Fibroblast of skin of back (primary cell): ENCODE results near the gene C1orf105.
"Not testable (repeated sequence)": the region's sequence is repeated elsewhere in the genome, so short reads cannot be mapped to it uniquely, and the experiment has no call there.

Source experiments
- DNase-seq: peaks from one replicate; pipeline ENCODE4 v3.0.0-alpha.2; 2013

C1orf105 gene

GRCh38 chr1:172492421-172492820 is 71.9 kb downstream of the C1orf105 start:
- DNase-seq: no peak

GRCh38 chr1:172494166-172494565 is 73.7 kb downstream of the C1orf105 start:
- no peak for DNase-seq

DNA sequence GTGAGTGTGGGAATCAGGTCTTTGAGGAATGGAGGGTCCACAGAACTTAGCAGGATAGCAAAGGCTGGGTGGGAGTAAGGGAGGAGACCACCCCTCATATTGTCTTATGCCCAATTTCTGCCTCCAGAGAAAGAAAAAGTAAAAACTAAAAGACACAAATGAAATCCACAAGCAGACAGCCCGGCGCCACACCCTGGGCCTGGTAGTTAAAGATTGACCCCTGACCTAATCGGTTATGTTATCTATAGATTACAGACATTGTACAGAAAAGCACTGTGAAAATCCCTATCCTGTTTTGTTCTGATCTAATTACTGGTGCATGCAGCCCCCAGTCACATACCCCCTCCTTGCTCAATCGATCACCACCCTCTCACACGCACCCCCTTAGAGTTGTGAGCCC is 75.6 kb downstream of the C1orf105 start:
- DNase-seq: not testable (repeated sequence)

DNA sequence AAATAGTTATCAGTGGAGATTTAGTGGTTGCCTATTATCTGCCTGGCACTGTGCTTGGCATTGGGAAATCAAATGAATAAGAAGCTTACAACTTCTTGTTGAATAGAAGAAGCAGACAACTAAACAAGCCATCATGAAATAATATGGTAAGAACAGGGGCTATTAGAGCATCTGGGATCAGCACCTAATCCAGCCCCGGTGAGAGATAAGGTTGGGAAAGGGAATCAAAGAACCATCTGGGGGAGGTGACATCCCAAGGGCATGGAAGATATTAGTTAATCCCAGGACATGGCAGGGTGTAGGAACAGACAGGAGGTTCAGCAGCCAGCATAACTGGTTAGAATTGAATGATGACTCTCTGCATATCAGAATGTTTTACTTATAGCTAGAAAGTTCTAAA is 76.2 kb downstream of the C1orf105 start:
- DNase-seq: no peak

DNA sequence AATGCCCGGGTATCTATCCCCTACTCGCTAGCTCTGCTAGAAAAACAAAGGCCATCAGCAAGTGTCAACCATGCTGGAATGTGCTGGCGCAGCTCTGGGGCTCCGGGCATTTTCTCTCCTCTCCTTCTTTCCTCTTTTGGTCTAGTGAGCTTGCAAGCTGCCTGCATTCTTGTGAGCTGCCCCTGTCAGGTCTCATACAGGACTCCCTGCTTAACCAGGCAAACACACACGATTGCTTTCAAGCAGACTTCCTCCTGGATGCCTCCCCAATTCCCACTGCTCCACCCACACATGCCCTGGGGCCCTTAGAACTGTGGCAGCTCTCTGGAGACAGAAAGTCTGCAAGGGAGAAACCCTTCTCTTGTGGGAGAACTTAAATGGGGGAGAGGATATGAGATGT is 76.7 kb downstream of the C1orf105 start:
- DNase-seq: peak; percentile 23

- DNase-seq: no peak
These were observed 78.4 kb downstream of the C1orf105 start for GRCh38 chr1:172498857-172499256.

GRCh38 chr1:172499636-172500141 is 79.2 kb downstream of the C1orf105 start:
- DNase-seq: no peak

- no peak for DNase-seq
These were observed 79.7 kb downstream of the C1orf105 start for GRCh38 chr1:172500207-172500606.

GRCh38 chr1:172507741-172508140 is 87.3 kb downstream of the C1orf105 start:
- no peak for DNase-seq

DNA sequence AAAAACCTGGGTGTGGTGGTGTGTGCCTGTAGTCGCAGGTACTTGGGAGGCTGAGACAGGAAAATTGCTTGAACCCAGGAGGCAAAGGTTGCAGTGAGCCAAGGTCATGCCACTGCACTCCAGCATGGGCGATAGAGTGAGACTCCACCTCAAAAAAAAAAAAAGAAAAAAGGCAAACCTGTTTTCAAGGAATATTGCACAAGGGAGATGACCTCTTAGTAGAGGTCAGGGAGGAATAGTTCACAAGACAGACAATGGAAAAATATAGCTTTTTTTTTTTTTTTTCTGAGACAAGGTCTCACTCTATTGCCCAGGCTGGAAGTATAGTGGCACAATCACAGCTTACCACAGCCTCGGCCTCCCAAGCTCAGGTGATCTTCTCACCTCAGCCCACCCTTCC is 90.0 kb downstream of the C1orf105 start:
- DNase-seq: no peak

DNA sequence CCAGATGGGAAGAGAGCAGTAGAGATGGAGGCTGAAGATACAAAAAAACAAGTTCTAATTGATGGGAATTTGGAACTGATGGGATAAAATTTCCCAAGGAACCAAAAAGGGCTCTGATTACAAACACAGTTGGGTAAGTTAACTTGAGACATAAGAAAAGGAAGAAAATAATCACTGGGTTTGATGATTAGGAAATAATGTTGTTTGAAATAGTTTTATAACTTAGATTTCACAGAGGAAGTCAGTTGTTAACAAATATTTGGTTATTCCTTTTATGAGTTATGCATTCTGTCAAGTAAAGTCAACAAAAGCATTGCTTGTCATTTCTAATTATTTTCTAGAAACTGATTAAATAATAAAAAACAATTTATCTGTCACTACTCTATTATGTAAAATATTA is 92.1 kb downstream of the C1orf105 start:
- no peak for DNase-seq

GRCh38 chr1:172513479-172513878 is 93.0 kb downstream of the C1orf105 start:
- DNase-seq: no peak

- DNase-seq: no peak
These were observed 93.6 kb downstream of the C1orf105 start for GRCh38 chr1:172514108-172514507.

DNA sequence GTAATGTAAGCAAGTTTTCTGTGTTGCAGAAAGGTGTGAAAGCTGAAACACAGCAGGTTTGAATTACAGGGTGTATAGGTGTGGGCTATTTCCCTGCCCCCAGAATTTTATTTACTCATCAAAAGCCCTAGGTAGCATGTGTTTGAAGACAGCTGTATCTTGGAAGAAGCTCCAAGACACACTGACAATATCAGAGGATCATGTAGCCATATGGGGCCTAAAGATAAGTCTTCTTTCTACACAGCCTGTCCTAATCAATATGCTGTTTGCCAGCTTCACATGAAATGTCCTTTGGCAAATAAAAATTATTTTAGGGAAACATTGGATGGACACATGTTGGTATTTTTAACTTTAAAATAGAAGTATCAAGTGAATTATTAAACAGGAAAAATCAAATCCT is 95.0 kb downstream of the C1orf105 start:
- no peak for DNase-seq

- no peak for DNase-seq
These were observed 95.4 kb downstream of the C1orf105 start for GRCh38 chr1:172515927-172516326.

GRCh38 chr1:172517081-172517480 is 96.6 kb downstream of the C1orf105 start:
- no peak for DNase-seq

GRCh38 chr1:172517545-172517944 is 97.1 kb downstream of the C1orf105 start:
- DNase-seq: no peak
